OCI-LY7 (cell line): Measurements from ENCODE around the gene TSTD1. TPM values are rescaled to one million over a fixed set of nuclear protein-coding genes. Genes with fewer than 3 reads are reported as not detected.

Experiments used
- BruUV-seq: library from RNA; stranded (reverse); fragments of 400-500 nt; replicated peaks from 2 replicates; lab custom pipeline; 2021; lab: Mats Ljungman, UMichigan
- CTCF ChIA-PET: fragments of 300-600 bp; sonication (Branson Sonifier 250); formaldehyde crosslinking; loops from one replicate; lab custom pipeline; 2022; ENCODE audit warnings: antibody characterized with exemption; ENCODE audit not compliant: unreplicated experiment; lab: Charles Lee
- POLR2A ChIA-PET: fragments of 300-600 bp; sonication (Branson Sonifier 250); formaldehyde crosslinking; loops from one replicate; lab custom pipeline; 2022; ENCODE audit warnings: antibody characterized with exemption; lab: Charles Lee
- DNase-seq: peaks from one replicate; pipeline ENCODE4 v3.0.0-alpha.2; 2015; ENCODE audit warnings: low spot score
- H2AFZ ChIP-seq: fragments of 200-600 bp; sonication (generic), shearing (Covaris generic); 2 replicates; pipeline ENCODE4 v1.6.1; 2014; ENCODE audit warnings: mild to moderate bottlenecking, antibody characterized with exemption, low read length, moderate library complexity
- H3K27ac ChIP-seq: fragments of 200-600 bp; sonication (generic); 2 replicates; pipeline ENCODE4 v1.5.1; 2014; ENCODE audit warnings: mixed run types, low read depth, mild to moderate bottlenecking, moderate library complexity, low read length, inconsistent platforms; ENCODE audit not compliant: poor library complexity, severe bottlenecking
- H3K36me3 ChIP-seq: fragments of 200-600 bp; sonication (generic); 2 replicates; pipeline ENCODE4 v1.6.1; 2014; ENCODE audit warnings: mild to moderate bottlenecking, antibody characterized with exemption, low read length, moderate library complexity, mixed read lengths; ENCODE audit not compliant: insufficient read depth
- H3K4me1 ChIP-seq: fragments of 200-600 bp; sonication (generic); 2 replicates; pipeline ENCODE4 v1.5.1; 2014; ENCODE audit warnings: mild to moderate bottlenecking, low read length; ENCODE audit not compliant: insufficient read depth, poor library complexity, severe bottlenecking
- H3K4me2 ChIP-seq: fragments of 200-600 bp; sonication (generic); 2 replicates; pipeline ENCODE4 v1.6.1; 2014; ENCODE audit warnings: mild to moderate bottlenecking, low read length
- H3K4me3 ChIP-seq: fragments of 200-600 bp; sonication (generic); 2 replicates; pipeline ENCODE4 v1.5.1; 2014; ENCODE audit warnings: mild to moderate bottlenecking, low read depth, low read length; ENCODE audit not compliant: poor library complexity, severe bottlenecking
- H3K79me2 ChIP-seq: fragments of 200-600 bp; sonication (generic); 2 replicates; pipeline ENCODE4 v1.6.1; 2016; ENCODE audit warnings: low read depth, mild to moderate bottlenecking, low read length, moderate library complexity, mixed read lengths; ENCODE audit not compliant: insufficient read depth
- H3K9me2 ChIP-seq: fragments of 200-600 bp; sonication (generic); 2 replicates; pipeline ENCODE4 v1.6.1; 2016; ENCODE audit warnings: mild to moderate bottlenecking, low read length, mixed read lengths; ENCODE audit not compliant: insufficient read depth
- H3K9me3 ChIP-seq: fragments of 200-600 bp; sonication (generic); 2 replicates; pipeline ENCODE4 v1.6.1; 2014; ENCODE audit warnings: mild to moderate bottlenecking, mixed run types, low read length, mixed read lengths
- H4K20me1 ChIP-seq: fragments of 200-600 bp; sonication (generic); 2 replicates; pipeline ENCODE4 v1.6.1; 2014; ENCODE audit warnings: mild to moderate bottlenecking, antibody characterized with exemption, low read length, moderate library complexity, mixed read lengths; ENCODE audit not compliant: insufficient read depth
- CTCF ChIP-seq: fragments of 200-600 bp; sonication (generic); conservative IDR thresholded peaks from 2 replicates; pipeline ENCODE4 v1.5.1; 2014; ENCODE audit warnings: mild to moderate bottlenecking, antibody characterized with exemption, low read length, moderate library complexity, mixed read lengths
- EZH2phosphoT487 ChIP-seq: fragments of 200-600 bp; sonication (generic); IDR thresholded peaks from 2 replicates; pipeline ENCODE4 v1.6.1; 2018; ENCODE audit warnings: low read depth, borderline replicate concordance, mild to moderate bottlenecking, mixed run types, antibody characterized with exemption, low read length, moderate library complexity, mixed read lengths
- intact Hi-C: fragments of 100-400 bp; cut with micrococcal nuclease; formaldehyde crosslinking; loops from one replicate; pipeline ENCODE4 v1.10.0; 2022; ENCODE audit not compliant: unreplicated experiment
- total RNA-seq, 2 experiments: library from RNA; depleted of rRNA in 1 of 2; stranded (reverse); fragments of >200 nt in 1 of 2; shearing (Covaris generic) in 1 of 2; gene quantifications; 2 replicates each; pipeline ENCODE4 v1.2.3, GENCODE V29; 2014 to 2022

Gene TSTD1
- total RNA-seq, 2 experiments from 2014 or later, result 73.4 to 164 TPM

- H3K4me1 ChIP-seq, result peaks cover 30% of the 10 kb centered on the region
- peaks cover 6% of the 10 kb centered on the region; the same call in 1 of the 2 replicates for H4K20me1 ChIP-seq
- ChIA-PET CTCF (interaction anchor here (0.6 to 1.1 kb wide), 3 partner anchors 15 to 37 kb away, joined by 3 to 4 read pairs (median 3); no protein-coding TSS in a partner anchor), POLR2A (interaction anchor here (0.5 to 3.9 kb wide), 14 partner anchors 12 to 133 kb away, joined by 3 to 42 read pairs (median 5); partner anchors contain the start of genes NDUFS2, NIT1, PFDN2 and TSTD1)
- TF ChIP-seq EZH2phosphoT487, result no peak
- H3K79me2 ChIP-seq, result peaks cover 45% of the 10 kb centered on the region
- intact Hi-C loops, result loop anchor here (2.0 kb wide), 2 partner anchors 49 to 85 kb away; partner anchors contain the start of genes NIT1 and PFDN2
- no TSS peak for BruUV-seq
- H3K27ac ChIP-seq, result peak within 1 kb of the TSS; percentile 86
- peaks cover 24% of the 10 kb centered on the region for H3K36me3 ChIP-seq
- H2AFZ ChIP-seq, result peak within 1 kb of the TSS; percentile 80; the same call in 1 of the 2 replicates
- no peaks in the 10 kb centered on the region for H3K9me3 ChIP-seq
- peak within 1 kb of the TSS; percentile 96 for H3K4me3 ChIP-seq
- no peaks in the 10 kb centered on the region for H3K9me2 ChIP-seq
- DNase-seq, result peak; percentile 97
- H3K4me2 ChIP-seq, result peak within 1 kb of the TSS; percentile 99
Measured at GRCh38 chr1:161069731-161070270, 31.0 kb upstream of the TSTD1 start, which contains the start of gene ARHGAP30. Gene ARHGAP30 (minus strand): TSS chr1:161069891. CDS start chr1:161069624, 267 bp downstream.

DNA sequence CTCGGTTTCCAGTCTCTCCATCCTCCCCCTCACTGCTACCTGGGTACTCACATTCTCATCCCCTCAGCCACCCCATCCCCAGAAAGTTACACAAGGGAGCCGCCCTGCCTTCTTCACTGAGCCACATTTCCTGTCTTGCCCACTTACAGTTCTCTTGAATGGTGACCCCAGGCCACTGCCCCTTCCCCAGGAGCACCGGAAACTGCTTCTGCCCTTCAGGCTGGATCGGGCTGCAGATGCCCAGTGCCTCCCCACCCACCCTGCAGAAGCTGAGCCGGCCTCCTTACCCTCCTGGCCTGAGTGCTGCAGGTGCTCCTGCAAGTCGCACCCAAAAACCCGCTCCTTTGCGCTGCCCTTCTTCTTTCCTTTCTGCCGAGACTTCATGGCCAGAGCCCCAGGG lies 30.5 kb upstream of the TSTD1 start:
- TF ChIP-seq EZH2phosphoT487, result no peak
- Histone ChIP-seq H2AFZ (peak overlapping the region; percentile 80; the same call in 1 of the 2 replicates), H4K20me1 (peaks cover 6% of the 10 kb centered on the region; the same call in 1 of the 2 replicates), H3K27ac (peak overlapping the region; percentile 86), H3K36me3 (peaks cover 27% of the 10 kb centered on the region), H3K4me2 (peak overlapping the region; percentile 99), H3K4me1 (peaks cover 30% of the 10 kb centered on the region), H3K9me3 (no peaks in the 10 kb centered on the region), H3K9me2 (no peaks in the 10 kb centered on the region), H3K4me3 (peak overlapping the region; percentile 96), H3K79me2 (peaks cover 48% of the 10 kb centered on the region)
- DNase-seq, result peak; percentile 41
- intact Hi-C loops, result loop anchor here (2.0 kb wide), 2 partner anchors 50 to 86 kb away; partner anchors contain the start of genes NIT1 and PFDN2
- BruUV-seq, result no TSS peak
- ChIA-PET POLR2A (interaction anchor here (0.5 to 3.9 kb wide), 14 partner anchors 9 to 133 kb away, joined by 3 to 42 read pairs (median 5); partner anchors contain the start of genes NDUFS2, NIT1, PFDN2 and TSTD1), CTCF (interaction anchor here (0.6 to 1.1 kb wide), 3 partner anchors 14 to 38 kb away, joined by 3 to 4 read pairs (median 3); no protein-coding TSS in a partner anchor)

DNA sequence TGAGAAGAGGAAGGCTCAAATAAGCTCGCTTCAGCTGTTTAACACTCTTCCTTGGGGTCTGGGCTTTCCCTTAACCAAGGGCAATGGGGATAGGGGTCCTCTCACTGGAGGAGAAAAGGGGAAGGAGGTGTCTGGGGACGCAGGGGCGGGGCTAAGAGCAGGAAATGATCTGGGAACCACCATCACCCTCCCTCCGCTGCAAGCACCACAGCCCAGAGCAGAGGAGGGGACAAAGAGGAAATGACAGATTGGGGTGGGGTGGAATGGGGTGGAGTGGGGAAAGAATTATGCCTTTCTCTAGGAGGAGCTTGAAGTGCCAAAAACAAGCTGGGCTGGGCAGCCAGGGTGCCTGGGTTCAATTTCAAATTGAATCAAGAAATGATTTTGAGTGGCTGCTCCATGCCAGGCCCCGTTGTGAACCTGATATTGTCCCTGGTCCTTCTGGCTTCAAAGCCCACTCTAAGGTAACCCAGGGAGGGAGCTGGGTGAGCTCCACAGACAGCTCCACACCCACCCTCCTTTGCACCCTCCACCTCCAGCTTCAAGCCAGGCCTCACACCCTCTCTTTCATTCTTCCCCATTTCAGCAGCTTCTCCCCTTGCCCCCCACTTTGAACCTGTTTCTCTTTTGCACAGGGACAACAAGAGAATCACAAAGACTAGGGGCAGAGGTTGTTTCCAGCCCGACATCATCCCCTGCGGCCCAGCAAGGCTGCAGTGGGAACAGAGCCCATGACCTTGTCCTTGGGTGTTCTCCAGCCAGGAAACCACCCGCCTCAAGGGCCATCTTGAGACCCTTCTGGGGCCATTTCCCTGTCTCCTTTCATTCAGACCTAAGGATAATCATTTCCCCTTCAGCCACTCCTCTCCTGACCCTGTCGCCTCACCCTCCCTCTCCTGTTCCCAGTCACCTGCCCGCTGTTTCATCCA lies 29.8 kb upstream of the TSTD1 start:
- Histone ChIP-seq H3K36me3 (peaks cover 34% of the 10 kb centered on the region), H3K27ac (peak overlapping the region; percentile 86), H3K9me2 (no peaks in the 10 kb centered on the region), H3K9me3 (no peaks in the 10 kb centered on the region), H3K4me1 (peaks cover 30% of the 10 kb centered on the region), H3K79me2 (peaks cover 55% of the 10 kb centered on the region), H4K20me1 (peaks cover 6% of the 10 kb centered on the region; the same call in 1 of the 2 replicates), H3K4me2 (peak overlapping the region; percentile 99), H3K4me3 (peak overlapping the region; percentile 96), H2AFZ (no peak overlapping the region)
- no TSS peak for BruUV-seq
- CTCF ChIA-PET, result interaction anchor here (1.4 kb wide), 2 partner anchors 9 to 22 kb away, joined by 4 to 6 read pairs; partner anchors contain the start of gene USF1
- no peak for TF ChIP-seq EZH2phosphoT487
- no peak for TF ChIP-seq CTCF
- POLR2A ChIA-PET, result interaction anchor here (0.6 to 3.9 kb wide), 17 partner anchors 8 to 134 kb away, joined by 3 to 42 read pairs (median 4); partner anchors contain the start of genes F11R, NDUFS2, NIT1 and PFDN2
- peak; percentile 84 for DNase-seq
- intact Hi-C loops, result loop anchor here (1.0 to 2.0 kb wide), 3 partner anchors 23 to 86 kb away; partner anchors contain the start of genes NIT1, PFDN2 and USF1
